Sigmoid colon (tissue), 3 donors: ENCODE data around the gene ZNF581.

Experiments
- CTCF ChIP-seq, 4 experiments: fragments of 450-650 bp in 3 of 4; fragments of 200-600 bp in 1 of 4; IDR thresholded peaks; one replicate each; pipeline ENCODE4 v1.5.1; 2016 to 2019; ENCODE audit warnings: antibody characterized with exemption in 4 of 4, mild to moderate bottlenecking in 3 of 4, moderate library complexity in 2 of 4
- POLR2A ChIP-seq, 2 donors: fragments of 450-650 bp; IDR thresholded peaks; one replicate each; pipeline ENCODE4 v1.6.1; 2016; ENCODE audit warnings: antibody characterized with exemption in 2 of 2, mild to moderate bottlenecking in 2 of 2, moderate library complexity in 2 of 2

- no peak for TF ChIP-seq CTCF (IDR thresholded peaks at IDR 0.05)
- TF ChIP-seq POLR2A (IDR thresholded peaks at IDR 0.05) = no peak
These were observed 7.8 kb downstream of the ZNF581 start for GRCh38 chr19:55651236-55651635.
